ENCODE data around the gene ATP6V0E2. TPM values are rescaled to one million over a fixed set of nuclear protein-coding genes. Genes with fewer than 3 reads are reported as not detected.
A peak's percentile ranks its signal among the peaks of the same experiment; 100 is the strongest.
"Not testable (repeated sequence)": the region's sequence is repeated elsewhere in the genome, so short reads cannot be mapped to it uniquely, and the experiment has no call there.

ATP6V0E2 gene
- total RNA-seq, 2 donors from 2014 or later, result 56.8 to 104 TPM

DNA sequence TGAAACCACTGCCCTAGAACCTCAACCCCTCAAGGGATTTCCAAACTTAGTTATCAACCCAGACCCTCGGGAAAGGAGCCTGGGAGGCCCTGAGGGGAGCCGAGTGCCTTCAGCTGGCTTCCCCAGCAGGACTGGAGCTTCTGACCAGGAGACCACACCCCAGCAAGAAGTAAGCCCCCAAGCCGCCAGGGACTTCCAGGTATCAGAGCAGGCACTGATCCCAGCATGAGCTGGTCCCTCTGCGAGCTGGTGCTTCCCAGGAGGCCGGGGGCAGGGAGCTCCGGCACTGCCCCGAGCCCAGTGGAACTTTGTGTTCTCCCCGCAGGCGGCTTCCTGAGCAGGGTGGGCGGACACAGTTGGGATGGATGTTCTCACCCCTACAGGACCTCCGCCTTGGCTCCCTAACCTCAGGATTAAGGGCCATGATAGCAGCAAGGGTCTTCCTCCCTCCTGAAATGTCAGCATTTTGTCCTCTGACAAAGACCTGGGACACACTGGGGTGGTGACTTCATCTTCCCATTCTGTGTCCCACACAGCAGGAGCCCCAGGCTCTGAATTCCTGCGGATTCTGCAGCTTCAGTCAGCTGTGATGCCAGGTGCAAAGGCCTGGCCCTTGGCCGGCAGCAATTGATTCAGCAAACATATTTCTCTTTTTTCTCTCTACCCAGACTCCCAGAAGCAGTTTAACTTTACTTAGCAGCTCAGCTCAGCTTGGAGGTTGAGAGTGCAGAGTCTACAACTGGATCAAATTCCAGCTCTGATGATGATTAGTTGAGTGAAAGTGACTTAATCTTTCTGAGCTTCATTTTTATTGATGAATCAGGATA, 11.6 kb downstream of the ATP6V0E2 start:
- ATAC-seq, result no peak
- intact Hi-C loops (cut with DNase I), result loop anchor here in 1 of 2 donors (10.0 kb wide), 1 partner anchor 159 kb away; no protein-coding TSS in a partner anchor
- DNase-seq, result no peak

DNA sequence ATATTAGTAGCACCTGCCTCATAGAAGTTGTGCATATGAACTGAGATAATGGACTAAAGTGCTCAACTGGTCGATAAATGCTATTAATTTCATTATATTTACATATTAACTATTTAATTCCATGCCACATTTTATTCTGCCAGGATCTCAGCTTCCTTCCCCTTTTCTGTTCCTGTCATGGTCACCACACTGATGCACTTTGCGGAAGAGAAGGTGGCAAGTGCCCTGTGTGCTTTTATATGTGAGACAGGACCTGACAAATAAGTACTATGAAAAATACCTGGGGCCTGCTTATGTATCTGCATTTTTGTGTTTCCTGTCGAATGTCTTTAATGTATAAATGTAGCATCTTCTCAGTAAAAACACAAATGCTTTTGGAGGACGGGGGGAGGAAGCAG, 12.2 kb downstream of the ATP6V0E2 start:
- intact Hi-C loops (cut with DNase I), result loop anchor here in 1 of 2 donors (10.0 kb wide), 1 partner anchor 159 kb away; no protein-coding TSS in a partner anchor
- no peak for ATAC-seq
- no peak for DNase-seq

GRCh38 chr7:149887311-149887710, 13.5 kb downstream of the ATP6V0E2 start:
- ATAC-seq, result no peak
- no peak for DNase-seq
- intact Hi-C loops (cut with DNase I), result loop anchor here in 1 of 2 donors (10.0 kb wide), 1 partner anchor 157 kb away; no protein-coding TSS in a partner anchor

- intact Hi-C loops (cut with DNase I); ATAC-seq: not testable (repeated sequence)
Measured at GRCh38 chr7:149890715-149891114, 16.9 kb downstream of the ATP6V0E2 start.

GRCh38 chr7:149894957-149895356, 21.2 kb downstream of the ATP6V0E2 start:
- intact Hi-C loops (cut with DNase I); ATAC-seq; DNase-seq: not testable (repeated sequence)

More at GRCh38 chr7:149890715-149891114, 16.9 kb downstream of the ATP6V0E2 start:
- not testable (repeated sequence) for DNase-seq

- intact Hi-C loops (cut with DNase I); DNase-seq; ATAC-seq: not testable (repeated sequence)
Measured at GRCh38 chr7:149907776-149908376, 34.1 kb downstream of the ATP6V0E2 start.

- ATAC-seq, result peak in 1 of 2 donors; percentile 8
- DNase-seq; intact Hi-C loops (cut with DNase I): not testable (repeated sequence)
Measured at GRCh38 chr7:149910219-149910618, 36.5 kb downstream of the ATP6V0E2 start.

- ATAC-seq, result peak in 1 of 2 donors; percentile 42
- intact Hi-C loops (cut with DNase I); DNase-seq: not testable (repeated sequence)
Measured at GRCh38 chr7:149912126-149912525, 38.4 kb downstream of the ATP6V0E2 start.

DNA sequence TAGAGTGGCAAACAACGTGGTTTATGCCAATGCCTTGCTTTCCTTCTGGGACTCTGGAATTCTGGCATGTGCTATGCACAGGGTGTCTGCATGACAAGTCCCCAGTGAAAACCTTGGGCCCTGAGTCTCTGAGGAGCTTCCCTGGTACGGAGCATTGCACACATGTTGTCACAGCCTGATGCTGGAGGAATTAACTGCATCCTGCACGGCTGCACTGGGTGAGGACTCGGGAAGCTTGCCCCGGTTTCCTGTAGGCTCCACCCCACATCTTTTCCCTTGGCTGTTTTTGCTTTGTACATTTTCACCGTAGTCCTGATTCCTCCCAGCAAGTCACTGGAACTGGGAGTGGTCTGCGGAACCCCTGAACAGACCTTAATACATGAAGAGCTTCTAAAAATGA, 52.6 kb downstream of the ATP6V0E2 start:
- intact Hi-C loops (cut with DNase I); ATAC-seq; DNase-seq: not testable (repeated sequence)

Other genes starting within 250 kb of the ATP6V0E2 start
- gene ZNF467, start 100.4 kb upstream of the ATP6V0E2 start, total RNA-seq, result 10 to 100 TPM in 1 of 2 donors, 1 to 10 TPM in 1; 7.9 to 10.4 TPM
- gene ZNF862, start 35.6 kb upstream of the ATP6V0E2 start, total RNA-seq, result 1 to 10 TPM; 8.7 to 9.7 TPM

Measured in left cardiac atrium (tissue), 4 donors.